GM21717 (cell line): ENCODE measurements around the gene ELFN2.
"Not testable (repeated sequence)": the region's sequence is repeated elsewhere in the genome, so short reads cannot be mapped to it uniquely, and the experiment has no call there.

Experiments used
- ATAC-seq: cut with Tn5 transposase; IDR thresholded peaks from one replicate; pipeline ENCODE4 v1.9.1; 2021; ENCODE audit warnings: mild to moderate bottlenecking, moderate library complexity; ENCODE audit not compliant: unreplicated experiment

ELFN2 gene

GRCh38 chr22:37340331-37341262, 86.7 kb downstream of the ELFN2 start:
- no peak for ATAC-seq

GRCh38 chr22:37338539-37339246, 88.6 kb downstream of the ELFN2 start:
- ATAC-seq = no peak

DNA sequence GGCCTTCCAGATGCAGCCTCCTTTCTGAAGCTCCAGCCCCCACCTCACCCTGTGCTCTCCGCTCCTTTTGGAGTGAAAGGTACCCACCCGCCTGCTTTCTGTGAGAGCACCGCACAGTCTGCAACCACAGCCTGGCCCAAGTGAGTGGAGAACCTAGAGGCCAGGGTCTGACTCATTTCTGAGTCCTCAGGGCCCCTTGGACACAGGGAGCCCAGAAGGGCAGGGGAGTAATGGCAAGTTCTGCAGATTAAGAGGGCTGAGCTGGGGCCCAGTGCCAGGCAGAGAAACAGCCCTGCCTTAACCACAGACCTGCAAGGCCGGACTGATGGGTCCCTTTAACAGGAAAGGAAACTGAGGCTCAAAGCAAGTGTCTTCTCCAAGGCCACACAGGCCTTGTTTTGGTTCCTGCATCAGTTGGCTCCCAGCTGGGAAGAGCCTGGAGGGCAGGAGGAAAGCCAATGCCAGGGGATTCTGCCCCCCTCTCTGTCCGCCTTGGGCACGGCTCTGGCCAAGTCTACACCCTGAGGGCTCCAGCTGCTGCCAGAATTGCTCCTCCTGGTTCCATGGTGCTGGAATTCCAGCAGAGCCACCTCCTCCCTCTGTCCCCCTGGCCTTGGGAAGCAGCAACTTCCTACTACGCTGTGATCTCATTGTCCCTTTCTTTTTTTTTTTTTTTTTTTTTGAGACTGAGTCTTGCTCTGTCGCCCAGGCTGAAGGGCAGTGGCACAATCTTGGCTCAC, 89.9 kb downstream of the ELFN2 start:
- no peak for ATAC-seq

DNA sequence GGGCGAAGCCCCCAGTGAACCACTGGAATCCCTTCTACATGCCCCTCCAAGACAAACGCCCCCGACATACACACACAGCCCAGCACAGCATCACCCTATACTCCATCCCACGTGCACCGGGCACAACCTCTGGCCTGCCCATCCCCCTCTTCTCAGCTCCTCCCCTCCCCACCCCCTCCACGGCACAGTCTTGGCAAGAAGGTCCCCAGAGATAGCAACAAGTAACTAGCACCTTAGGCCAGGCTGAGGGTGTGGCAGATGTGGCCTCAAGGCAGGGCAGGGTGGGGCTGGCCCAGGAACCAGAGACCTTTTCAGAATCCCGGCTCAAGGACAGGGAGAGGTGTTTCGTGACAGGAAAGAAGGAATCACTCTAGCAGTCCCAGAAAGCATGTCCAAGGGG, 90.7 kb downstream of the ELFN2 start:
- ATAC-seq = no peak

DNA sequence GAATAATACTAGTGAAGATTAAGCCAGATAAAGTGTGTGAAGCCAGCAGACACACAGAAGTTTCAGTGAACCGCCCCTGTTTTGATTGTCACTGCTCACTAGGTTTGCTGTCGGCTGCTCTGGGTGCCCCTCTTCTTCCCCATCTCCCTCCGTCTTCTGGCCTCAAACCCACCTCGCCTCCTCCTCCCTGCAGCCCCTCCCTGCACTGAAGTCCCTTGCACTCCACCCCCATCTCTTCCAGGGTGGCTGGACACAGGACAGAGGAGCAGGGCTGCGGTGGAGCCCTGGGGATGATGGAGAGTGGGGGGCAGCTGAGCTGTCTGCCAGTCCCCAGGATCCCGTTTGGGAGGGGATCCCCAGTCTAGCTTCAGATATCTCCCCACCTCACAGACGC, 91.5 kb downstream of the ELFN2 start:
- ATAC-seq = no peak

DNA sequence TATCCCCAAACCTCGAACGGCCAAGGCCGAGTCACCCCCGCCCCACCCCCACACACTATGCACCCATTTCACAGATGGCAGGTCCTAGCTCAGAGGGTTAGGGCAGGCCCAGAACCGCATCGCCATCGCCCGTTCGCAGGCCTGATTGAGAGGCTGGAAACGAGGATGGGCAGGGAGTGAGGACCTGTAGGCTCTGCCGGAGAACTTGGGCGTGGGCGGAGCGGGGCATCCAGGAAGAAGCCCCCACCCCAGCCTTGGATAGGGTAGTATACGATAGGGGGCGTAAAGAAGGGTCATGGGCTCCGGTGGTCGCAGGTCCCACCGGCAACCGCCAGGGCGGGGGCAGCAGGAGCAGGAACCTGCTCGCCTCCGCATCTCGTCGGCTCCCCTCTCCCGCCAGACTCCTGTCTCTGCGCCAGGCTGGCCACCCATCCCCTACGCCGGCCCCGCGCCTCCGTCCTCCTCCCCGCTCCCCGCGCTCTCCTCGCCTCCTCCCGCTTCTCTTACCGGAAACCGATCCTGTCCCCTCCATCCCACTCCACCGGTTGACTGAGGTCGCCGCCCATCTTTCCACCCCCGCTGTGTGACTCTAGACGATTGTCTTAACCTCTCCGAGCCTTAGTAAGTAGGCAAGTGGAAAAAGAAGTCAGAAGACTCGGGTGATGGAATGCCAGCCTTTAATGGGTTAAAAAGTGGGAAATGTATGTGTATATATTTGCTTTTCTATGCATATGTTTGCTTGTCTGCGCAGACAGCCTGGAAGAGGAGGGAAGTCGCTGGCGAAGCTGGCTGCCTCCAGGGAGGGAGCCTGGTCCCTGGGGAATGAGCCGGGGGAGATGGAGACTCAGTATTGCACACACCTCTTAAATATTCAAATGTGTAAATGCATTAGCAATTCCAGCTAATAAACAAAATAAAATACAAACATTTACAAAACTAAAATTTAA, 92.1 kb downstream of the ELFN2 start:
- no peak for ATAC-seq

GRCh38 chr22:37334461-37334858, 92.8 kb downstream of the ELFN2 start:
- no peak for ATAC-seq

- ATAC-seq = no peak
Measured at GRCh38 chr22:37333724-37334460, 93.4 kb downstream of the ELFN2 start.

- ATAC-seq = no peak
Measured at GRCh38 chr22:37331856-37332536, 95.3 kb downstream of the ELFN2 start.

- ATAC-seq = no peak
Measured at GRCh38 chr22:37331034-37331428, 96.2 kb downstream of the ELFN2 start.

- ATAC-seq = no peak
Measured at GRCh38 chr22:37330200-37331033, 96.9 kb downstream of the ELFN2 start.

GRCh38 chr22:37329238-37330140, 97.8 kb downstream of the ELFN2 start:
- ATAC-seq = no peak

DNA sequence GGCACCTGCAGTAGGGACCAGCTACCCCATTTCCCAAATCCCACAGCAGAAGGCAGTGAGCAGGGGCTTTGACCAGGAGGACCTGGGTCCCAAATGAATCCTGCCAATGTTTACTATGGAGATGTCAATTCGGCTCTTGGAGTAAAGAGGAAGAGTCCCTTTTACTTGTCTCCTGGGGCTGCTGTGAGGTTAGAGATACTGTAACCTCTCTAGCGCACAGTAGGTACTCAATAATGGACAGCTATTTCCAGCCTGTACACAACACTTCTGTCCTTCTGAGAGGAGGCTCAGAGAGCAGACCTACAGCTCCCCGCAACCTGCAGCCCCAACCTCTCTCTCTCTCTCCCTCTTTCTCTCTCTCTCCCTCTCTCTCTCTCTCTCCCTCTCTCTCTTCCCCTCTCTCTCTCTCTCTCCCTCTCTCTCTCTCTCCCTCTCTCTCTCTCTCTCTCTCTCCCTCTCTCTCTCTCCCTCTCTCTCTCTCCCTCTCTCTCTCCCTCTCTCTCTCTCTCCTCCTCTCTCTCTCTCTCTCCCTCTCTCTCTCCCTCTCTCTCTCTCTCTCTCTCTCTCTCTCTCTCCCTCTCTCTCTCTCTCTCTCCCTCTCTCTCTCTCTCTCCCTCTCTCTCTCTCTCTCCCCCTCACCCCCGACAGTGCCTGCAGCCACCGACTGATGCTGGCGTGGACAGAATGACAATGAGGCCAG, 98.6 kb downstream of the ELFN2 start:
- not testable (repeated sequence) for ATAC-seq

GRCh38 chr22:37328017-37328416, 99.3 kb downstream of the ELFN2 start:
- ATAC-seq = no peak

DNA sequence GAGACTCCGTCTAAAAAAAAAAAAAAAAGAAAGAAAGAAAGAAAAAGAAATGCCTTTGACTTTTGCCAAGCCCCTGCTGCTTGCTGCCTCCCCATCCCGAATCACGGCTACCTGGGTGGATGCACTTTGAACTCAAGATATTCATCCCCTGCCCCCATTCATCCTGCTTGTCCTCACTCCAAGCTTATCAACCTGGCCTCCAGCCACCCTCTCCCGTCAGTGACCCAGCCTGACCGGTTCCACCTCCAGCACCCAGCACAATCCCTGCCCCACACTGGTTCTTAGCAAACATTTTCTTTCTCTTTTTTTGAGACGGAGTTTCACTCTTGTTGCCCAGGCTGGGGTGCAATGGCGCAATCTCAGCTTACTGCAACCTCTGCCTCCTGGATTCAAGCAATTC, 100.6 kb downstream of the ELFN2 start:
- no peak for ATAC-seq

DNA sequence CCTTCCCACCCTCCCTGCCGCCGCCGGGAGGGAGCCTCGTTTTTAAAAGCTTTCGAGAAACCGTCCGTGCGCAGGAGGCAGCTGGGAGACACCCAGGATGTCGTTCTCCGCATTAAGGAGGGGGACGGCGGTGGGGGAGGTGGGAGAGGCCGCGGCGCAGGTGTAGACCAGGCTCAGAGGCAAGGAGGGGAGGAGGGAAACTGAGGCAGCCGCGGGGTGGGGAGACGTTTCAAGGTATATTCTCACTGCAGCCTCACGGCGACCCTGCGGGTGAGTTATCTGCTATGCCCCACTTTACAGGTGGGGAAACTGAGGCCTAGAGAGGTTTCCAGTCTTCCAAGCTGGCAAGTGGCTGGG, 102.3 kb downstream of the ELFN2 start:
- ATAC-seq = no peak
